ENCODE measurements around the gene FRYL.

GRCh38 chr4:48602222-48602621 lies 177.9 kb downstream of the FRYL start:
- TF ChIP-seq CTCF (CRISPR knock-in tag; IDR thresholded peaks at IDR 0.05) (no peak), POLR2AphosphoS5 (IDR thresholded peaks at IDR 0.05; ENCODE audit: low read depth, low read length) (no peak), CHCHD3 (CRISPR knock-in tag; IDR thresholded peaks at IDR 0.05) (no peak), PCBP2 (optimal IDR thresholded peaks at IDR 0.05; ENCODE audit: low read depth, low read length, poor library complexity, severe bottlenecking) (no peak), ZKSCAN1 (IDR thresholded peaks at IDR 0.05; ENCODE audit: low read length) (no peak), TBL1XR1 (IDR thresholded peaks at IDR 0.05; ENCODE audit: borderline replicate concordance, low read length, partially characterized antibody) (no peak), FOXA1 (IDR thresholded peaks at IDR 0.05) (no peak), FOXA1 (CRISPR knock-in tag; IDR thresholded peaks at IDR 0.05) (no peak)

All from HepG2 (cell line).